IPS DF 19.7 (cell line): Measurements from ENCODE around the gene FAM20B.

Experiments
- DNase-seq: peaks from one replicate; pipeline ENCODE4 v3.0.0-alpha.2; 2013; ENCODE audit warnings: low read depth, low spot score

The FAM20B gene

DNA sequence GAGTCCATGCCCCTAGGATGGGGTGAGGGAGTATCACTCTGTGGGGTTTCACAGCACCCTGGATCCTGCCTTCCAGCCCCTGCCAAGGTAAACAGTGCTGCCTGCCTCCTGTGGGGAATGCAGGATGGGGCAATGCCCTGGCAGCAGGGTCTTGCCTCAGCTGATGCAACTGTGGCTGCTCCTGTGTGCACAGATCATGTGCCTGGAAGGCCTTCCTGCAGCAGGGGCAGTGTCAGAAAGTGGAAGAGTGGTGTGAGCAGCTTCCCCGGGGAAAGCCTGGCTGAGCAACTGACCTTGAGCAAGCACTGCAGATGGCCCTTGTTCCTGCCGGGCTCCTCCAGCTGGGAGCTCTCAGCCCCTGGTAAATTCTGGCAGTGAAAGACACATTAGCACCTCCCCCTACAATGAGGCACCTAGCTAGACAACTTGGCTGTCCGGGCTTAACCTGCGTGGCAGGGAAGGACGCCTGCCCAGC is 66.0 kb downstream of the FAM20B start:
- DNase-seq: no peak

- no peak for DNase-seq
Measured at GRCh38 chr1:179092896-179093461, 67.3 kb downstream of the FAM20B start.

DNA sequence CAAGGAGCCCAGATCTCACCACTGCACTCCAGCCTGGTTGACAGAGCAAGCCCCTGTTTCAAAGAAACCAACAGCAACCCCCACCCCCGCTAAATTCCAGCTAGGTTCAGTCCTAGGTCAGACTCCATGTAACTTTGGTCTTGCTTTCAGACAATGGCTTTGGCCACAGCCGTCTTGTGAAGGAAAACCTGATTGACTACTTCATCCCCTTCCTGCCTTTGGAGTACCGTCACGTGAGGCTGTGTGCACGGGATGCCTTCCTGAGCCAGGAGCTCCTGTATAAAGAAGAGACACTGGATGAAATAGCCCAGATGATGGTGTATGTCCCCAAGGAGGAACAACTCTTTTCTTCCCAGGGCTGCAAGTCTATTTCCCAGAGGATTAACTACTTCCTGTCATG is 69.1 kb downstream of the FAM20B start:
- no peak for DNase-seq

DNA sequence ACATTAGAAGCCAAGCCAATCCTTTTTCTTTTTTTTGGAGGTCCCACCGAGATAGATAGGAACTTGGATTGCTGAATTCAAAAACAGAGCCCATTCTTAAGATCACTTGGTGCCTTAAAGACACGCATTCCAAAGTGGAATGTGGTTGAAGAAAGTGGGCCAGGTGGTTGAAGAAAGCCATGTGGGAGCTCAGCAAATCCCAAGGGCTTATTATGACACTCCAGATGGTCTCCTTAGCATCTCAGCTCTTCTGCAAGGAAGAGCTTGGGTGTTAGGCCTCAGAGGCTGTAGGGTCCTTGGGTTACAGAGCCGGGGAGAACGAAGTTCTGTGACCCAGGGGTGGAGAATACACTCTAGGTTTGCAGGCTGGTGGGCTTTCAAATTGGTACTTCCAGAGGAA is 69.7 kb downstream of the FAM20B start:
- no peak for DNase-seq

DNA sequence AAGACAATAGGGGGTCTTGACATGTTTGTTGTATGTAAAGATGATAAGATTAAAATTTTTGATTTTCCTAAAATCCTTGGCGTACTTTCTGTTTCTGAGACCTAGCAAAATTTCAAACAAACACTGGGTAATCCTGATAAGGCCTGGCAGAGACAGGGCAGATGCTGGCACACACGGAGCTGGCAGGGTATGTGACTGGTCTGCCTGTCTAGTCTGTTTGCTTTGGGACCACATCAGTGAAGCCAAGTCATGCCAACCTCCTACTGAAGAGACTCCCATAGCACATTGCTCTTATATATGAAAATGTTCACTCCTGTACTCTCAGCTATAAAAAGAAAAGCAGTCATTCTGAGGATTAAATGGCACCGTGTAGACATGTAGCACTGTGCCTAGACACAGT is 70.2 kb downstream of the FAM20B start:
- no peak for DNase-seq

GRCh38 chr1:179099891-179100290 is 74.2 kb downstream of the FAM20B start:
- no peak for DNase-seq

GRCh38 chr1:179101566-179101965 is 75.9 kb downstream of the FAM20B start:
- no peak for DNase-seq

DNA sequence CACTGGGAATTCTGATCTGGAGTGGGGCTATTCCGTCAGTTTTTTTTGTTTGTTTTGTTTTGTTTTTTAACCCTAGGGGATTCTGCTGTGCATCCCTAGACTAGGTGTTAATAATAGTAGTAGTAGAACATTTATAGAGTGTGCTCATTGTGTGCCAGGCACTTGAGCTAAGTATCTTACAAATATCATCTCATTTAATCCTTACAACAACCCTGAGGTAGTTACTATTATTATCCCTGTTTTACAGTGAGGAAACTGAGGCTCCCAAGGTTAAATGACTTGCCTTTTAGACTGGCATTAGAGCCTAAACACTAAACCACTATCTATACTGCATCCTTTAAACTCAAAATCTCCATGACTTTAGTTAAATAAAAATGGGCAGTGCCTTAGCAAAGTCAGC is 78.3 kb downstream of the FAM20B start:
- DNase-seq: no peak

DNA sequence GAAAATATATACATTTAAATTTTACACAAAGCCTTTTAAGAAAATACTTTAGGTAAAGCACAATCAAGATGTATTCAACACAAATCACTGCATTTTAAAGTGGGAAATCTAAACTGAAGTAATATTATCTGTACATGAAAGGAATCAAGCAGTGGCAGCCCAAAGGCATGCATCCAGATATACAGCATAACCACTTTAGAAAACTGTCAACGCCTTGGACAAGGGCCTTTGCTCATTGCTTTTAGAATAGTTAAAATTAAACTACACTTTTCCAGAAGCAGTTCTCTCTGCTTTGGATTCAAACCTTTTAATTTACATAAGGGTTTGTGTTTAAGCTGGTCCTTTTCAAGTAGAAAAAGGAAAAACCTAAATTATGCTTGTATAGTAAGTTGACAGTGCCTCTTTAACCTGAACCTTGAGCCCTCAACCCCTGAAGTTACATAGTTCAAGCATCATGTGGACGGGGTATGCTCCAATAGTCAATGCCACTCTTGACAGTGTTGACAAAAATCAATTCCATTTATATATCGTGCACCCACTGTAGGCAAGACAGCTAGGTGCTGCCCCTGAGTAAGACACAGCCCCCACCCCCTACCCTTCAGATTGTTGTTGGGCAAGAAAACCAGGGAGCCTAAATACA is 79.0 kb downstream of the FAM20B start:
- no peak for DNase-seq

GRCh38 chr1:179105393-179105792 is 79.7 kb downstream of the FAM20B start:
- DNase-seq: peak; percentile 54

- no peak for DNase-seq
Measured at GRCh38 chr1:179107706-179108629, 82.3 kb downstream of the FAM20B start.

DNA sequence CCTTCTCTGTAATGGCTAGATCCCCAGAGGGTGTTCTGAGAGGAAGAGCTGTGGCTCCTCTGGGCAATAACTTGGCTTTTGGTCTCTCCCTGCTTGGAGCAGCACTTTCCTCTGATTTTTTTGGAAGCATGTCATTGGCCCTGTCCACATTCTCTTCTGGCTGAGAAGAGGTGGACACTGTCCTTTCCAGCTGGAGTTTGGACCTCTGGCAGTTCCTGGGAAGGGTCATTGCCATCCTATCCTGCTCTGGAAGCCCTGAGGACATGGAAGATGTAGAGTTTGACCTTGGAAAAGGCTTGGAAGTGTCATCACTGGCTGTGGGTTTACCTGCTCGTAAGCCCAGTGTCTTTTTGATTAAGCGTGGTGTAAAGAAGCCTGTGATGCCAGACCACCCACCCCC is 83.0 kb downstream of the FAM20B start:
- no peak for DNase-seq

- no peak for DNase-seq
Measured at GRCh38 chr1:179115181-179115580, 89.5 kb downstream of the FAM20B start.

DNA sequence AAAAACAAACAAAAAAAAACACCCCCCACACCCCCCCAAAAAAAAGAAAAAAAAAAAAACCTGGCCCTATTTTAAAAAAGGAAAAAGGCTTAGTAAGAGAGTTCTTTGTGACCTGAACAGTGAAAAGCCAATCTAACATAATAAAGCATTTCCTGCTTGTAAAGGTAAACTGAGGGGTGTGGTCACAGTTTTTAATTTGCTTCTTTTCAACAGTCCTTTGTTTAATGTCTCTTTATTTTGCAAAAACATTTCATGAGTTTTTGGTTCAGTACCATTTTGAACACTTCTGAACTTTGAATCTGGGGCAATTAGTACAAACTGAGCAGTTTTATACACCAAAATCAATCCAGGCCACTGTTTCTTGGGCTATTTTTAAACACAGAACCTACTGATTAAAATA is 93.8 kb downstream of the FAM20B start:
- DNase-seq: no peak

- DNase-seq: no peak
Measured at GRCh38 chr1:179120736-179121135, 95.0 kb downstream of the FAM20B start.

DNA sequence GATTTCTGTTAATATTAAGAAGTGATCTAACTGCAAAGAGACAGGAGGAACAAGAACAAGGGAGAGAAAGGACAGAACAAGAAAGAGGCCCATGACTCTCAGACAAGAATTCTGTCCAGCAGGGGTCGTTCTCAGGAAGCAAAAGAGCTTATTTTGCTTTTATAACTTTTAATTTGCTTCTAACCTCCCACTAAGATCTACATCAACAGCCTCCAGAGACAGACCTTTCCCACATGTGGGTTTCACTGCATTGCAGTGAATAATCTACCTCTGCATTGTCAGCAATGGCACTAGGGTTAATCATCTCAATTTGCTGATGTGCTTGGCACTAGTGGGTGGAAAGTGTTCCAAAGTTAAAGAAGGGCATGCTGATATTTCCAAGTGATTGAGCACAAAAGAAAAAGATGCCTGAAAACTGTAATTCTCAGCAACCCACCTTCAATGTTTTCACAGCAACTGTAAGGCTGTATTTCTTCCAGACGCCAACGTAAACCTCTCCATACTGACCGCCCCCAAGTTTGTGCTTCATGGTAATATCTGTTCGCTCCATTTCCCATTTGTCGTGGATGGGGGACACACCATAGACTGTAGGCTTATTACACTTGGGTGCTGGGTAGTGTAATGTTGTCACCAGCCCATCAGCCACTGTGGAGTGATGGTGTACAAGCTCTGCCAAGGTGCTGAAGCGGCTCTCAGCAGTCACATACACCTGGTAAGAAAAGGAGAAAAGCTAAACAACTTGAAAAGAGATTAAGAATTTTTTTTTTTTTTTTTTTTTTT is 95.7 kb downstream of the FAM20B start:
- no peak for DNase-seq

DNA sequence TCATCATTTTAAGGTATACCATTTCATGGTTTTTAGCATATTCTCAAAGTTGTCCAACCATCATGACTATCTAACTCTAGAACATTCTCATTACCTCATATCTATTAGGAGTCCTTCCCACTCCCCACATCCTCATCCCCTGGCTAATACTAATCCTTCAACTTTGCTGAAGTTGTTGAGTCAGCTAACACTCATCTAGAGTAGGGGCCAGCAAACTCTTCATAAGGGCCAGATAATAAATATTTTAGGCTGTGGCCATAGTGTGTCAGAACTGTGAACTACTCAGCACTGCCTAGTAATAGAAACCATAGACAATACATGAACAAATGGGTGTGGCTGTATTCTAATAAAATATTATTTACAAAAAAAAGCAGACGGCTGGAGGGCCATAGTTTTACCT is 99.2 kb downstream of the FAM20B start:
- no peak for DNase-seq
